HPDE6-E6E7 (cell line): Measurements from ENCODE around the gene NFE2L2.
"Not testable (repeated sequence)": the region's sequence is repeated elsewhere in the genome, so short reads cannot be mapped to it uniquely, and the experiment has no call there.

Source experiments
- DNase-seq: peaks from one replicate; pipeline ENCODE4 v3.0.0; 2011; ENCODE audit warnings: missing footprints; ENCODE audit errors: extremely low spot score

The NFE2L2 gene

GRCh38 chr2:177281400-177282180 lies 17.1 kb upstream of the NFE2L2 start:
- DNase-seq, result no peak

GRCh38 chr2:177279847-177280246 lies 15.3 kb upstream of the NFE2L2 start:
- no peak for DNase-seq

- DNase-seq, result no peak
Measured at GRCh38 chr2:177275743-177276055, 11.2 kb upstream of the NFE2L2 start.

DNA sequence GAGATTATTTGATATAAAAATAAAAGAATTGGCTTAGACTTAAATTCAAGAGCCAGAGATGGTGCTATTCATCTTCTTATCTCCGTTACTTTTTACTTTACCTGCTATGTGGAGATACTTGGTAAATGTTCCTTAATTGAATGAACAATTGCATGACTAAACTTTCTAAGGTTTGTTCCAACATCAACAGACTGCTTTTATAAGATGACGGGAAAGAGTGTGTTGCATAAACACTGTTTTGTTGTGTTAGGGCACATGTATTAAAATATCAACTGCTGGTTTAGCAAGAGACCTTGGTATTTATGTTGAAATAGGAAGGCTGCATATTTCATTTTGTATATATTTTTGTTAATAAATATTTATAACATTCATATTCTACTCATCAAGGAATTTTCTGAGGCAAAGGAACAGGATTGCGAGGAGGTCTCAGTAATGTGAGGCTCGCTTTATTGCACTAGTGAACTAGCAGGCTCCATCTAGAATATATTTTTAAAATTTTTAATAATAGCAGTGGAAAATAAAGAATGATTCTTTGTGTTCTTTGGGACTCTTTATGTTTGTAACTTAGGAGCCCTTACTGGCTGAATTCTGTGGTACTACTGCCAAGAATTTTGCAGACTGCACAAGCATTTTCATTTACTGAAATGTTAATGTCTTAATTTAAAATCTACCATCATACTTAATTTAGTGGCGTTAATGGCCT lies 10.7 kb upstream of the NFE2L2 start:
- no peak for DNase-seq

GRCh38 chr2:177273408-177273807 lies 8.9 kb upstream of the NFE2L2 start:
- DNase-seq, result no peak

DNA sequence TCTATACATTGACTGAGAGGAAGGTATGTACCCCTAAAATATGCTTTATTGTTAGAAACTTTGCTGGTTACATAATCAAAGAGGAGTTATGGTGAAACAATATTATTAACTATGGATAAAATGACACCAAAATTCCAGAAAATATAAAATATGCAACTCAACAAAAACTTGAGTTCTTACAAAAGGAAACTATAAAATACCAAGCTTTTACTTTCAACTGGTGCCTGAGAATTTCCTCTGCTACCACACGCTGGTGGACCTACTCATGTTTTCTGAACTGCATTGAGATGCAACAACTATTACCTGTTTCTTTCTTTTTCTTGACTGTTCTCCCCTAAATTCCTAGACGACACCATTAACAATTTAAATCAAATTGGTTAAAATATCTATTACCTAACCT lies 8.2 kb upstream of the NFE2L2 start:
- DNase-seq, result no peak

- no peak for DNase-seq
Measured at GRCh38 chr2:177271981-177272666, 7.6 kb upstream of the NFE2L2 start.

- DNase-seq, result no peak
Measured at GRCh38 chr2:177270531-177270930, 6.0 kb upstream of the NFE2L2 start.

- no peak for DNase-seq
Measured at GRCh38 chr2:177268901-177269300, 4.4 kb upstream of the NFE2L2 start.

DNA sequence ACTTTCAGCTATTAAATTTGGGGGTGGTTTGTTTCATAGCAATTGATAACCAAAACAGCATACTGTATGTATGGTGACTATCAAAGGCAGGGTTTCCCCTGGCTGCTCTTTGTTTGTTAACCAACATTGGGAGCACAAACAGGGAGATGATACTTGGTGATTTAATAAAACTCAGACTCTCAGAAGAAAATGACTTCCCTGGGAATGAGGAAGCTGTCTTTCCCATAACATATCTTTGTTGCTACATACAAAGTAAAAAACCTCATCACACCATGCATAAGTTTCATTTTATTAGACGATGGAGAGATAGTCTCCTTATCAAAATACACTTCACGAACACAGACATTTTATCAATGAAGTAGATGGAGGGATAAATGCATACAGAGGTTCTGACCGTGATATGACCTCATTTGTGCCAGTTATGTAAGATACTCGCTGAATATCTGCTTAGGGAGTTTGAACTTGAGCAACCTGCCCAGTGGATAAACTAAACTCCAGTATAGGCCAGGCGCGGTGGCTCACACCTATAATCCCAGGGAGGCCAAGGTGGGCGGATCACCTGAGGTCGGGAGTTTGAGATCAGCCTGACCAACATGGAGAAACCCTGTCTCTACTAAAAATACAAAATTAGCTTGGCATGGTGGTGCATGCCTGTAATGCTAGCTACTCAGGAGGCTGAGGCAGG lies 3.8 kb upstream of the NFE2L2 start:
- no peak for DNase-seq

DNA sequence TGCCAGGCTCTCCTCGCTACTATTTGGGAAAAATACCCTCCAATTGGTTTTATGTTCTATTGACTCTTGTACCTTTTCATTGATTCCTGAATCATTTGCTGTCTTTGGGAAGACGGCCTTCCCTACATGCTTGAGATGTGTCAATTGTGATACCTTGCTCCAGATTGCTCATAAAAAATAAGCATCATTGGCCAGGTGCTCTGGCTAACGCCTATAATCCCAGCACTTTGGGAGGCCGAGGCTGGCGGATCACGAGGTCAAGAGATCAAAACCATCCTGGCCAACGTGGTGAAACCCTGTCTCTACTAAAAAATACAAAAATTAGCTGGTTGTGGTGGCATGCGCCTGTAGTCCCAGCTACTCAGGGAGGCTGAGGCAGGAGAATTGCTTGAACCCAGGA lies 2.4 kb upstream of the NFE2L2 start:
- not testable (repeated sequence) for DNase-seq

DNA sequence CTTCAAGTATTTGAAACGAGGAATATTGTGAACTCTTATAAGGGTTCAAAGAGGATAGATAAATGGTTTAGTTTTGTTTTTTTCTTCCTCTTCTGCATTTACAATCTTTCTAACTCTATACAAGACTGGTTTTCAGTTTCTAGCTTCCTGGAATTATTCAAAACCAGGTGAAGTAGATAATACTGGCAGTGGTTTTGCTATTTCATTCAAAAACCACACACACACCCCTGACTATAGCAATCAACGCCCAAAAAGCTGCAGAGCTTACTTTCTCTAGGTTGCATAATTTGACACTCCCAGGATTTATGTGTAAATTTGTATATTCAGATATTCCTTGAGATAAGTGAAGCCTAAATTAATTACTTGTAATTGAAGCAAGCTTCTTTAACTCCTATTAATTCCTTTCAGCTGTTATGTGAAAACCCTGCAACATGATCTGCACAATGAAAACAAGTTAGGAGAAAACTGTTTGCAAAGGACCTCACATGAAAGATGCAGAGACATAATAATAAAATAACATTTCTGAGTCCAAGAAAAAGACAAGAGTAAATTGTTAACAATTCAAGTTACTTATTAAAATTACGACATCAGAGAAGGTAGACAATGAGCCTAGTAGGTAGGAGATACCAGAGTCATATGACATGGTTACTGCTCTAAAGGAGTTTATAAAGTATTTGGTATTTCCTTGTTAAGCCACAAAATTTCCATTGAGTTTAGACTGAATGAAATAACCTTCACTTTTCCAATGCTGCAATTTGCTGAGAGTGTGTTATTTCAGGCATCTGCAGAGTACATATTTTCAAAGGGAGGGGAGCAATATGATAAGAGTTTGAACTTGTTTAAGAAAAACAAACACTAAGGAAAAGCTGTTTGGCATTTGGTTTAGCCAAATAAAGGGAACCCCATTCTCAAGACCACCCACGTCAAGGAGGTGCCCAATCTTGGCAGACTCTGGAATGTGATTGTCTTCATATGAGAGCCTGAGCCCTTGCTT lies 1.6 kb upstream of the NFE2L2 start:
- DNase-seq, result no peak

DNA sequence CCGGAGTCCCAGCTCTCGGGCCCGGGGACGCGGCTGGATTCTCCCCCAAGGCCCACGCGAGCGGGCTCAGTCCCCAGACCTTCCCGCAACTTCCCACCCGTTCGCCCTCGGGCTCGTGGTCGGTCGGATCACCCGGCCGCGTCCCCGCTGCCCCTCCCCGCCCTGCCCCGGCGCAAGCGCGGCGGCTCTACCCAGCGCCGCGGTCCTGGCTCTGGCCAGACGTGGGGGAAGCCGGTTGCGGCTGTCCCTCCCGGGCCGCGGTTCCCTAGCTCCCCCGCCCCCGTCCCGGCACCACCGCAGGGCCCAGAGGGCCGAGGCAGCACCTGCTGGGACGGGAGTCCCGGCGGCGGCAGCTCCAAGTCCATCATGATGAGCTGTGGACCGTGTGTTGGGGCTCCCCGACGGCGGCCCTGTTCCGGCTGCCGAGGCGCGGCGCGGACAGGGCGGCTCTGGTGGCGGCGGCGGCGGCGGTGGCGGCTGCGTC lies 276 bp downstream of the NFE2L2 start:
- DNase-seq, result no peak

DNA sequence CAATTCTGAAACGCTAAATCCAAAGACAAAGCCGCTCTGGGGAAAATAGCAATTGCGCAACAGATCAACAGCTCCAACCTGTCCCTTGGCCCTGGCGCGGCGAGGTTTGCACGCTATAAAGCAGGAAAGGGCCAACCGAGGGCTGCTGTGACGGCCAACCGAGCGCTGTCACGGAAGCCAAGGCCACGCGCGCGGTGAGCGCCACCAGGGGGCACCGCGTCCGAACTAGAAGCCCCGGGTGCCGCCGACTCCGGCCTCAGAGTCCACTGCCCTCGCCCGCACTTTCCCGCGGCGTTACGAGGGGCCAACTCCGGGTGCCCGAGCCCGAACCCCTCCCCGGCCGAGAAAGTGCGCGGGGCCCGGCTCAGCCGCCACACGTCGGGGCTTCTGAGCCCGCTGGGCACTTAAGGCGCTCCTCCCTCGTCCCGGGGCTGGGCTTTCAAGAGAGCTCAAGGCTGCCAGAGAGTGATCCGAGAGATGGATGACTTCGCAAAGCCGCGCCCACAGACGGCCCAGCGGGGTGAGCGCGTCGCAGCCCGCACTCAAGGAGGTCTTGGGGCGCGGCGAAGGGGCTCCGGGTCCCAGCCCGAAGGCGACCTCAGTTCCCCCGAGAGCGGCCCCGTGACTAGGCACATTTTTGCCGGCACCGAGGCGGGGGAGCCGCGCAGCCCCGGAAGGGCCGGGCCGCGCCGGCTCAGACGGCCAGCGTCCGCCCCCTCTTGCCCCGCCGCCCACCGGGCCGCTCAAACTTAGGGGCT lies 897 bp downstream of the NFE2L2 start:
- DNase-seq, result peak; percentile 54

GRCh38 chr2:177262958-177263450 lies 1.5 kb downstream of the NFE2L2 start:
- DNase-seq, result no peak

DNA sequence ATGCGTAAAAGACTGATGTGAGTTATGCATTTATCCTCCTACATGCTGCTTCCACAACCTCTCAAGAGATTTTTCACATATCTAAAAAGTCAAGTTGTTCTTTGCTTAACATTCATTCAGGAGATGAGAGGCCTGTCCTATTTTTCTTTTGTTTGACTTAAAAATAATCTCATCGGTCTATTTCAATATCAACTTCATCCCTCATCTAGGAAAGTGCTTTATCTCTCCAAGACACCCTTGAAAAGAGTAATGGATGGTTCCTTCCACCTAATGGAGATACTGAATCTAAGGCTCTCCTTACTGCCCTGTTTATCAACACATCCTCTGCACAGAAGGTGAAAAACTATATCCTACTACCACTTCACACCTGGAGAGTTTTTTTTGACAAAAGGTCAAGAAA lies 2.4 kb downstream of the NFE2L2 start:
- no peak for DNase-seq

GRCh38 chr2:177261116-177262060 lies 3.1 kb downstream of the NFE2L2 start:
- no peak for DNase-seq

GRCh38 chr2:177260379-177260778 lies 4.1 kb downstream of the NFE2L2 start:
- no peak for DNase-seq

- no peak for DNase-seq
Measured at GRCh38 chr2:177258059-177258458, 6.5 kb downstream of the NFE2L2 start.
